ENCODE measurements around the gene AFG1L.
A peak's percentile ranks its signal among the peaks of the same experiment; 100 is the strongest.
"Not testable (repeated sequence)": the region's sequence is repeated elsewhere in the genome, so short reads cannot be mapped to it uniquely, and the experiment has no call there.

Gene AFG1L

GRCh38 chr6:108518714-108519576, 224.1 kb downstream of the AFG1L start:
- no peak for DNase-seq

- no peak for DNase-seq
Measured at GRCh38 chr6:108521616-108522107, 226.8 kb downstream of the AFG1L start.

GRCh38 chr6:108523697-108524096, 228.8 kb downstream of the AFG1L start:
- no peak for DNase-seq

- no peak for DNase-seq
Measured at GRCh38 chr6:108524528-108525248, 229.8 kb downstream of the AFG1L start.

GRCh38 chr6:108526739-108527174, 231.9 kb downstream of the AFG1L start:
- peak in 2 of 56 donors; percentile 1 to 5 for DNase-seq

DNA sequence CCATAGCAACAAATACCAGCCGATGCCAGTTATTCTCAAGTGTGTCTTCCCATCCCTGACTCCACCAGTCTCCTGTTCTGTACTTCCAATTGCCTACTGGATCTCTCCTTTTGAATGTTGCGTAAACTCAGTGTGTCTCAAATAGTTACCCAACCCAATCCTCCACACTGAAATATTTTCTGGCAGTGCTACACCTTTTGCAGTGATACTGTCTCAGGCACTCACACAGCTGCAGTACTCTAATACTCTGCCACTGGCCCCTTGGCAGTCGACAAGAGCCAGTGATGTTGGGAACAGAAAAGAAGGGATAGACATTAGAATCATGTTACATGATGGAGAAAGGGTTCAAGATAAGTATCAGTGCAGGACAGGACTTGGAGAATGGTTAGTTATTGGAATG, 234.0 kb downstream of the AFG1L start:
- DNase-seq = no peak

DNA sequence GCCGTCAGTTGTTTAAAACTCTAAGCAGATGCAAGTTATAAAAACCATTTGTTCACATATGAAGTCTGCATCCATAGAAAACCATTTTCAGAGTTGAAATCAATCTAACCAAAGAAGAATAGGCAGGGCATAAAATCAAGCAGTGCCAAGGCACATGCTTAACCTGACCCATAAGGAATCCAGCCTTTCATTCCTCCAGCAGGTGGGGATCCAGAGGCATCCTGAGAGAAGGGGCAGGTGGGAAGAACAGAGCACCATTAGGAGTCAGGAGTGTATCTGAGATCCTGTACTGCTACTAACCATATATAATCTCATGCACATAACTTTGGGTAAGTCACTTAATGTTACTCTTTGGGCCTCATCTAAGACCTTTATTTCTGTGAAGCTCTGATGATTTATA, 236.5 kb downstream of the AFG1L start:
- no peak for DNase-seq

DNA sequence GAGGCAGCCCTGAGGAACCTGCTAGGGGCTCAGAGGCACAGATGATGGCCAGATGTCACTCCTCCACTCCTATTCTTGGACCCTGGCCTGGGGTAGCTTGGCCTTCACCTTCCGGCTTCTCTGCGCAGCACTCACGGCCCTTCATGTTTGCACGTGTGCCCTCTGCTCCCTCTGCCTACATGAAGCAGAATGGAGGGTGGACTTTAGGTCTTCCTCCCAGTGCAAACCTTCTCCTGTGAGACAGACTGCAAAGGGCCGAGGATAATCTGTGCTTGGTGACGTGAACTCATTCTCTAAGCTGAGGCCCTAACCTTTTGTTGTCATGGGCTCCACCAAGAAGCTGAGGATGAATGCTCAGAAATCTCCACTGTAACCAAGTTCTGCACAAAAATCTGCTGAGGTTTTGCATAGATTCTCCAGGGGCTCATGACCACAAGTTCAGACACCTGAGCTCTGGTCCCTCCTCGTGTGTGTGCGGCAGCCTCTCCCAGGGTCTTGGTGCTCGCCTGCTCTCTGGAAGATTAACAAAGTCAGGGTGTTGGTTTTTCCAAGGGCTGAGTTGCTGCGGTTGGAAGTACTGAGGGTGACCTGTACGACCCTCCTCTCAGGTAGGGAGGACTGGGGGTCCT, 240.4 kb downstream of the AFG1L start:
- DNase-seq = no peak

DNA sequence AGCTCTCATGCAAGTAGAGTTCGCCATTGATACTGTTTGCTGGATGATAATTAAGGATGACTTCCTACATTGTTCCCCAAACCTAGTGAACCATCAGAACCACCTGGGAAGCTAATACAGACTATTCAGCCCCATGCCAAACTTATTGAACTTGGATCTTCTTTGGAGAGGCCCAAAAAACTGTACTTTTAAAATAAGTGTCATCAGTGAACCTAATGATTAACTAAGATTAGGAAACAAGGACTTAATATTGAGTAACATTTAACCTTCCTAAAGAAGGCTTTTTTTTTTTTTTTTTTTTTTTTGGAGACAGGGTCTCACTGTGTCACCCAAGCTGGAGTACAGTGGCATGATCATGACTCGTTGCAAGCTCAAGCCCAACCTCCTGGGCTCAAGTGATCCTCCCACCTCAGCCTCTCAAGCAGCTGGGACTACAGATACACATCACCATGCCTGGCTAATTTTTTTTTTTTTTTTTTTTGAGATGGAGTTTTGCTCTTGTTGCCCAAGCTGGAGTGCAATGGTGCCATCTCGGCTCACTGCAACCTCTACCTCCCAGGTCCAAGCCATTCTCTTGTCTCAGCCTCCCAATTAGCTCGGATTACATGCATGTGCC, 241.2 kb downstream of the AFG1L start:
- not testable (repeated sequence) for DNase-seq

- DNase-seq = peak in 49 of 56 donors; percentile 5 to 84 (median 38)
Measured at GRCh38 chr6:108541843-108542759, 247.2 kb downstream of the AFG1L start.

DNA sequence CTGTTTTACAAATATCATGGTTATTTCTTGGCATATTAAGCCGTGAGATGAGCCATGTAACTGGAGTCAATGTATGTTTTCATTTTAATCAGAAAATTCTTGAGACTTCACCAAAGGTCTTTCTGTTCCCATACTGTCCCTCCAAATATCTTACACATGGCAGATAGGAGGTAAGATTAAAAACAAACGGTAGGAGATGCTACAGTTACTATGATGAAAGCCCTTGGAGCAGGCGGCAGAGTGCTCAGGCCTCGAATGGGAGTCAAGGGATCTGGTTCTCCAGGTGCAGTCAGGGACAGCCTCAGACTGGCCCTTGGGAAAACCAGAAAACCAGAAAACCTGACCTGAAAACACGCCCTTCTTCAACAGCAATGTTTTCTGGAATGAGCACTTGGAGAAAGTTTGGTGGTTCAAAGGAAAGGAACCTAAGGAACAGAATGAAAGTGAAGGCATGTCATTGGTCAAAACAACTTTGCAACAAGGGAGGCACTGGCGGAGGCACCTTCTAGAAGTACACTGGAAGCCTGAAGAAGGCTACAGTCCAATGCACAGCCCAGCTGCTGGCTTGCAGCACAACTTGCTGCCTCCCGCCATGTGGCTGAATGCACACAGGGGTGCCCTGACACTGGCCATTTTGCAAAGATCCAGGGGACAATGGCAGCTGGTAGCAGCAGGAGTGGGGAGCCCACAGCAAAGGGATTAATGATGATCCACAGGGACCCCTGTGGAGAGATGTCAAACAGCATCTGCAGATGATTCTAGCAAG, 248.5 kb downstream of the AFG1L start:
- DNase-seq = no peak

- DNase-seq = no peak
Measured at GRCh38 chr6:108544606-108545005, 249.8 kb downstream of the AFG1L start.

DNA sequence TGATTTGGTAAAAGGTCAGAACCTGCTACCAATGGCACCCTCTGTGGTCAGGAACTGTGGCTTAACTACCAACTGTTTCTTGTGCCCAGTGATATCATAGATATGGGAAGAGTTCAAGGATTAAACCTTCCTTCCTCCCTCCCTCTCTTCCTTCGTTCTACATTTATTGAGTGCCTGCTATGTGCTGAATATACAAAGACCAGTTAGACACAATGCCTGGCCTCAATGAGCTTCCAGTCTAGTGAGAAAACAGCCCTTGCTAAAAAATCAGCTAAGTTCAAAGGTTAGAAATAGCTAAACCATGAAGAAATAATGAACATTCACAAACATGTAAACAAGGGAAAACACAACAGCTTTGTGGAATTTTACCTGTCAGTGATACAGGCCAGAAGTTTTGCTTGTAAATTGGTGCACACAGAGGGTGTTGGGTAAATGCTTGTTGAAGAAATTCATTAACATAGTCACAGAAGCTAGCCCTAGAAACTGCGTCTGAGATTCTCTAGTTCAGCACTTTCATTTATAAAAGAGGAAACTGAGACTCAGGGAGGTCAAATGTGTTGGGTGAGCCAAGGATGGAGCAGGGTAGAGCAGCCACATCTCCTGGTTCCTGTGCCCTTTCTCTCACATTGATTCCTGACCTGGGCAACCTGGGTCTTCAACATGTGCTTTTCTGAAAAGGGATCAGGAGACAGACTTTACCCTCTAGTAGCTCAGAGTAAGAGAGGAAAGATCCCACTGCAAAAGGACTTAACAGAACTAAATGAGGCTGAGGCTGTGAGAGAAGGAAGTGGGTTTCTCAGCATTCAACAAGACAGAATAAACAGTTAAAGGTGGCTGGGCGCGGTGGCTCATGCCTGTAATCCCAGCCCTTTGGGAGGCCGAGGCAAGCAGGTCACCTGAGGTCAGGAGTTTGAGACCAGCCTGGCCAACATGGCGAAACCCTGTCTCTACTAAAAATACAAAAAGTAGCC, 251.5 kb downstream of the AFG1L start:
- no peak for DNase-seq

- no peak for DNase-seq
Measured at GRCh38 chr6:108549241-108549640, 254.4 kb downstream of the AFG1L start.

DNA sequence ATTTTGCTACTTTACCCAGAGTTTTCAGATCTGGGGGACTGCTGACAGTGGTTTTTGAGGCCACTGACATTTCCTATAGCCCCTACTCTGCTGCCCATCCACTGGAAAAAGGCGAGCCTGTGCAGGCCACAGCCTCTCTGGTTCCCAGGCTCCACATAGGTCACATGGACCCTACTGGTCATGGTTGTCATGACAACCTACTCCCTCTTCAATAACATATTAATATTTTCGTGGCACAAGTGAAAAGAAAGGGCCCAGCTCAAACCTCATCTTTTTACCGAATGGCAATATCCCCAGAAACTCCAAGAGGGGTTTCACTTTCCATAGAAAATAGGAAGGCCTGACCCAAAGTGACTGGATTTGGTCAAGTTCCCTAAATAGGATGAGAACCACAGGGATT, 254.9 kb downstream of the AFG1L start:
- no peak for DNase-seq

GRCh38 chr6:108550256-108550655, 255.4 kb downstream of the AFG1L start:
- no peak for DNase-seq

GRCh38 chr6:108555399-108556052, 260.7 kb downstream of the AFG1L start:
- DNase-seq = no peak

- no peak for DNase-seq
Measured at GRCh38 chr6:108556250-108556649, 261.4 kb downstream of the AFG1L start.

Data from nucleus accumbens (tissue), 56 donors.